GM18951 (cell line): Measurements from ENCODE around the gene WTIP.
"Not testable (repeated sequence)": the region's sequence is repeated elsewhere in the genome, so short reads cannot be mapped to it uniquely, and the experiment has no call there.

Experiments used
- POLR2A ChIP-seq: IDR thresholded peaks from 4 replicates; pipeline ENCODE4 v1.6.1; 2011; ENCODE audit warnings: mild to moderate bottlenecking; ENCODE audit not compliant: insufficient read length, insufficient read depth; ENCODE audit errors: extremely low read depth
- in situ Hi-C: fragments of 300-500 bp; cut with MboI; formaldehyde crosslinking; loops from one replicate; pipeline ENCODE4 v1.12.0; 2022; ENCODE audit warnings: low sequenced_read_pairs, mixed read lengths, inconsistent platforms; ENCODE audit not compliant: unreplicated experiment

WTIP gene

DNA sequence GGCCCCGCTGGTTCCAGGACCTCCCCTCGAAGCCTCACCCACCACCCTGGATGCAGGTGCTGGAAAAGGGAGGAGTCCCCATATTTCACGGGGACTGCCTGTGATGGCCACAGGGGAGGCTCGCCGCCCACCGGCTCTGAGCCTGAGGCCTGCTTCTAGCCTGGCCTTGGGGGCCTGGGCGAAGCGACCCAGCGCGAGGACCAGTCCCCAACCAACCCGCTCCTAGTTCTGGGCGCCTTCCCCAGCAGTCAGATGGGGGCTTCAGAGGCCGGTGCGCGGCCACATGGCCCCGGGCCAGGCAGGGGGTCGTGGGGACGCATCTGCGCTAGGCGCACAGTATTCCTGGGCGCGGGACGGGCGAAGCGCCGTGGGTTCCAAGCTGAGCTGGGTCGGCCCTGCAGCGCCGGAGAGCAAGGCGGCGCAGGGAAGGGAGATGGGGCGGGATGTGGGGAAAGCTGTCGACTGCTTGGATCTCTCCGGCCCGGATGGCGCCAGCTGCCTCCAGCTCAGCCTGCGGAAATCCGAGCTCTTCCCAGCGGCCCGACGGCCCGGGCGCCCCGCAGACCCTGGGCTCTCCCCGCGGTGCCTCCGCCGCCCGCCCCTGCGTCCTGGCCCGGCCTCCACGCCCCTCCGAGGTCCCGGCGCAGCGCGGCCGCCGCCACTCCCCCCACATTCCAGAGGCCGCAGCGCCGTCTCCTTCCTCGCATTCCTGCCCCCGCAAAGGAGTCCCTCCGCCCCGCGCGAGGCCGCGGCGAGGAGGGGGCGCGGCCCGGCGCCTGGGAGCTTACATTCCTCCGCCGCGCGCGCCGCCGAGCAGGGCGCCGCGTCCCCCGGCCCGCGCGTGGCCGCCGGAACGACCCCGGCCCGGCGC is at the start of gene WTIP:
Gene WTIP (plus strand): TSS at position 788 of the 871 bp plus-strand sequence. CDS start 217 bp downstream, outside the sequence.
- TF ChIP-seq POLR2A: no peak
- in situ Hi-C loops: no loop called here

DNA sequence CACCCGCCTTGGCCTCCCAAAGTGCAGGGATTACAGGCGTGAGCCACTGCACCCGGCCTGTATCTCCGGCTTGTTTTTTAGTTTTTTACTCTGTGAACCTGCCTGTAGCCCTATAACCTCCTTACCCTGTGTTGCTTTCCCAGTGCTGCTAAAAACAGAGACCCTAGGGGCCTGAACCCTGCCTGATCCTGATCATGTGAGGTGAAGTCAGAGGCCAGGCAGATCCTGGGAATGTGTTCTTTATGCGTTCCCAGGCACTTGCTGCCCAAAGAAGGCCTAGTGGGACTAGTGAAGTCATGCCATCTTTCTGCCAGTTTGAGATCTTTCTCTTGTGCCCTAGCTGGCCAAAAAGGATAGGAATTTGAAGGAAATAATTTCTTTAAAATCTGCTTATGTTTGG is 48.8 kb upstream of the WTIP start:
- in situ Hi-C loops: no loop called here
- TF ChIP-seq POLR2A: no peak

DNA sequence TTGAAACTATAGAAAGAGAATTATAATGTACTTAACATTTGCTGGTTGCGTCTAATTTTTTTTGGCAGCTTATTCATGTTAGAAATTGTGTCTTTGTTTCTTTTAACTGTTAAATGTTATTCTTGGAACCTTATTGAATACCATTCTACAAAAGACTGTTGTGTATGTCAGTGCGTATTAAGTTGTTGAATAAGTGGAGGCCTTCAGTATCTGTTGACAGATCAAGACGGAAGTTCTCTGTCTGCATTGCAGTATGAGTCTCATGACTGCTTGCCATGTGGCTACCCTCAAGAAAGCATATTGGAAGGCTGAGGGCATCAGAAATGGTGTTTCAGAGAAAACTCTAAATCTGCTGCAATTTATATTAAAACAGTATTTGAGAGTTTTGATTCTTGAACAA is 44.8 kb upstream of the WTIP start:
- in situ Hi-C loops: no loop called here
- TF ChIP-seq POLR2A: no peak

DNA sequence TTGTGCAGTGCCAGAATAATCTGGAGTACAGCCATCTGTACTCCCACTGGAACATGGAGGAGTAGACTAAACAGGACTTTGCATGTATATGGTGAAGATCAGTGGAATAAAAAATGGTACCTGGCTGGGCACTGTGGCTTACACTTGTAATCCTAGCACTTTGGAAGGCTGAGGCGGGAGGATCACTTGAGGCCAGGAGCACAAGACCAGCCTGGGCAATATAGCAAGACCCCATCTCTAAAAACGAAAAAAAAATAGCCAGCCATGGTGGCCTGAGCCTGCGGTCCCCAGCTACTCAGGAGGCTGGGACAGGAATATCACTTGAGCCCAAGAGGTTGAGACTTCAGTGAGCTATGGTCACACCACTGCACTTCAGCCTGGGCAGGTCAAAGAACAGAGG is 33.4 kb upstream of the WTIP start:
- in situ Hi-C loops: no loop called here
- TF ChIP-seq POLR2A: no peak

DNA sequence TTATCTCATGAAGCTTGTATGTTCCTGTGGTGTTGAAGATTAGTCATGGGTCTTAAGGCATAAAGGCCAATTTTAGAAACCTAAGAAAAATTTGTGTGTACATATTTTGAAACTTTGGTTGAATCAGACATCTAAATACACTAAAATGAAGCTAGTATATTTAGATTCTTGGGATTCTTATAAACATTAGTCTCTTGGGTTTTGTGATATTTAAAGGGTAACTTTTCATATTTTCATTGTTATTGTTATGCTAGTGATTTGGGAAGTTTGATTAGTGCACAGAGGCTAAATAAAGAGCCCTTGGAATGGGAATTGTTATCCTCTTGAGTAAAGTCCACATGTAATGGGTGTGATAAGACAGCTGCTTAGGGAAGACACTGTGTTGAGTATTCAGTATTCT is 28.8 kb upstream of the WTIP start:
- in situ Hi-C loops: no loop called here
- TF ChIP-seq POLR2A: no peak

DNA sequence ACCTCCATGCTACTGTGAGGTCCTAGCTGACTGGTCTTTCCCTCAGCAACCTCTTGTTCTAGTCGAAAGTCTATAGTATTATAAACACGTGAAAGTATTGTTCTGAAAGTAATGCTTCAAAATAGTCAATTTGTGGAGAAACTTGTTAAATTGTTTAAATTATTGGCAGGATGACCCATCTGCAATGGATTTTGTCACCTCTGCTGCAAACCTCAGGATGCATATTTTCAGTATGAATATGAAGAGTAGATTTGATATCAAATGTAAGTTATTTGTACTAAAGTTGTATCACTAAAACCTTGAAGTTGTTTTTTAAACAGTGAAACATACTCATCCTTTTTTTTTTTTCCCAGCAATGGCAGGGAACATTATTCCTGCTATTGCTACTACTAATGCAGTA is 27.5 kb upstream of the WTIP start:
- TF ChIP-seq POLR2A: no peak
- in situ Hi-C loops: no loop called here

DNA sequence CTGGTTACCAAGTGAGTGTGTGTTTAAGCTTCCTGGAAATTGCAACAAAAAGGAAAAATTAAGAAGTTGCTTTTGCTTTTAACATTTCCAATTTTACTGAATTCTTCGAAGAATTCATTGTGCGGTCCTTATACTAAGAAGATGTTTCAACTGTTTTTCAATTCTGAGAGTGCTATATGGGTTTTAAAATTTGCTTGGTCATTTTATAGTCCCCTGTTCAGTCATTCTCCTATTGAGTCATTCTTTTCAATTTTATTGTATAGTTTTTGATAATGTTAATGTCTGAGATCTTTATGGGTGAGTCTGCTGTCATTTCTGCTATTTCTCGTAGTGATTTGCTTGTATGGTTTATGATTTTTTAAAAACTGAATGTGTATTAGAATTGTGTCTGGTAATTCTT is 26.9 kb upstream of the WTIP start:
- no peak for TF ChIP-seq POLR2A
- in situ Hi-C loops: no loop called here

DNA sequence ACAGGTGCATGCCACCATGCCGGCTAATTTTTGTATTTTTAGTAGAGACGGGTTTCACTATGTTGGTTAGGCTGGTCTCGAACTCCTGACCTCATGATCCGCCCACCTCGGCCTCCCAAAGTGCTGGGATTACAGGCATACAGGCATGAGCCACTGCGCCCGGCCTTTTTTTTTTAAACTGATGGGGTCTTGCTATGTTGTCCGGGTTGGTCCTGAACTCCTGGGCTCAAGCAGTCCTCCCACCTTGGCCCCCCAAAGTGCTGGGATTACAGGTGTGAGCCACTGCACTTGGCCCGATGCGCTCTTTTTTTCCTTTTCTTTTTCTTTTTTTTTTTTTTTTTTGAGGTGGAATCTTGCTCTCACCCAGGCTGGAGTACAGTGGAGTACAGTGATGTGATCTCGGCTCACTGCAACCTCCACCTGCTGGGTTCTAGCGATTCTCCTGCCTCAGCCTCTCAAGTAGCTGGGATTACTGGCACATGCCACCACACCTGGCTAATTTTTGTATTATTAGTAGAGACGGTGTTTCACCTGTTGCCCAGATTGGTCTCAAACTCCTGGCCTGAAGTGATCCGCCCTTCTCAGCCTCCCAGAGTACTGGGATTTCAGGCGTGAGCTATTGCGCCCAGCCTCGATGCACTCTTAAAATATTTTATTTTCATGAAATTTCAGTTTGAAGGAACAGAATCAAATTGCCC is 25.6 kb upstream of the WTIP start:
- in situ Hi-C loops: not testable (repeated sequence)

DNA sequence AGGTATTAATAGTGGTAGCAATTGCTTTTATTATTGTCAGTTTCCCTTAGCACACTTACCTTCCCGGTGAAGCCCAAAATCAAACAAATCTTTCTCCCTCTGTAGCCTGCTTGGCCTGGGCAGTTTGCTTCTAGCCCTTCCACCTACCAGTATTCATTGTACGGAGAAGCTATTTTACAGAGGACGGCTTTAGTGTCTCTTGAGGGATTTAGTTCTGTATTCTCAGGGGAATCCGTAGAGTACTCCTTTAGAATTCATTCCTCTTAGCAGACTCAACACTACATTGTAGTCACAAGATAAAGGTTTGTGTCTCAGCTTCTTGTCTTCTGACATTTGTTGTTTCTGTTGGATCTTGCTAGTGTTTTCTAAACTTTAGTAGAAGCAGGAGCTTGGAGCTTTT is 24.1 kb upstream of the WTIP start:
- in situ Hi-C loops: no loop called here
- TF ChIP-seq POLR2A: no peak

DNA sequence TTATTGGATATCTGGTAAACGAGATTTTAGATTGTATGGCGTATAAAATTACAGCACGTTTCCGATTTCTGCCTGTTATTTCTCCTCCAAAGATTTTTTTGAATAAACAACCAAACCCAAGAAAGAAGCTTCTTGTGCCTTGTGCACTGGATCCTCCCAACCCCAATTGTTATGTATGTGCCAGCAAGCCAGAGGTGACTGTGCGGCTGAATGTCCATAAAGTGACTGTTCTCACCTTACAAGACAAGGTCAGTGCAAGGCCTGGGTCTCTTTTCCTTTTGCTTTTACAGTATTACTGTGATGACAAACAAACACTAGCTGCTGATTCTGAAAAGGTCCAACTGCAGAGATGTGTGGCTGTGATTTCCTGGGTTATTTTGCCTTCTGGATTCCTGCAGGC is 22.9 kb upstream of the WTIP start:
- in situ Hi-C loops: no loop called here
- no peak for TF ChIP-seq POLR2A

DNA sequence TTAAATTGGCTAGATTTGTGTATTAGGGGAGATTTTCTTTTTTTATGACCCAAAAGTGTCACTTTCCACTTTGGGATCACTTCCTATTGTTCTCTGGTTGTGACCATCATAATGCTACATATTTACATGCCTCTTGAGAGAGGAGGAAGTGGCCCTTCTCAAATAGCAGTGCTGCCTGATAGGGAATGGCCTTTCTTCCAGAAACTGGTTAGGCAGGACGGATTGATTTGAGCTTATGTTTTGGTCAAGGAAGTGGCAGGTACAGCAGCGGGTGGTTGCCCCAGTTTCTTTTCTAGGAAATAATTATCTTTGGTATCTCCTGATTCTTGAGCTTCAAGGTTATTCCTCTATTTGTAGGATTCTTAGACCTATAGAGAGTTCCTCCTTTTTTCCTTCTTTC is 21.9 kb upstream of the WTIP start:
- no peak for TF ChIP-seq POLR2A

DNA sequence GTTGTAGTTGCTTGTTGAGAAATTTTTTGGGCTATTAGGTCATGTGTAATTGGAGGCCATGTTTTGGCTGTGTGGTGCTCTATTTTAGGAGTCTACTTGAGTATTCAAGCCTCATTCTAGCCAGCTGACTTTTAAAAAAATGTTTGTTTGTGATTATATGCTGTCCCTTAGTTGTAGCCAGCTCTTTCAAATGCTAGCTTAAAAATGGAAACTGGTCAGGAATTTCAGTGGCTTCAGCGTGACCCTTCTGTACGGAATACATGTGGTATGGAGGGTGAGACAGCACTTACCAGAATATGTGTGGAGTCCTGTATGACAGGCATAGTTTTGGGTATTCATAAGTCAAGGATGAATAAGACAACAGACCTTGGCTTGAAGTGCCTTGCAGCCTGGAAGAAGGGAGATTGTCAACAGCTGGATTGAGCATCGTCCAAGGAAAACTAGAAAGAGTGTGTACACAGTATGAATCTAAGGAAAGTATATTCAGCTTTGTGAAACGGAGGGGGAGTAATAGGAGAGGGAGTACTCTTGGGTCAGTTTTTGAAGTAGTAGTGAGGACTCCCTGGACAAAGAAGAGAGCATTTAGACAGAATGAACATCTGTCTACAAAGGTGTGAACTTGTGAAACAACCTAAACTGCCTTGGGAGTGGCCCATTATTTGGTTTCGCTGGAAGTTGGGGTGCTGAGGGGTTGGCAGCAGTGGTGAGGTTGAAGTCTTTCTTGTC is 20.0 kb upstream of the WTIP start:
- in situ Hi-C loops: no loop called here

More for the DNA sequence above, 21.9 kb upstream of the WTIP start:
- in situ Hi-C loops: no loop called here

DNA sequence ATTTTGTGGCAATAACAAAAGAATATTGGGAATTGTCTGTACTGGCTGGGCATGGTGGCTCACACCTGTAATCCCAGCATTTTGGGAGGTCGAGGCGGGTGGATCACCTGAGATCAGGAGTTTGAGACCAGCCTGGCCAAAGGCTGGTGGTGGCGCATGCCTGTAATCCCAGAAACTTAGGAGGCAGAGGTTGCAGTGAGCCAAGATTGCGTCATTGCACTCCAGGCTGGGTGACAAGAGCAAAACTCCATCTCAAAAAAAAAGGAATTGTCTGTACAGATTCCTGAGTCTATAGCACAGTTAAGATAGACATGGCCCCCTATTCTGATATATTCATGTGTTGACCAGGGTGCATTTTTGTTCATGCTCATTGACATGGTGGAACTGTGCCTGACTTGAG is 16.8 kb upstream of the WTIP start:
- in situ Hi-C loops: not testable (repeated sequence)

More for the DNA sequence above, 20.0 kb upstream of the WTIP start:
- no peak for TF ChIP-seq POLR2A
